NCI-H2171 (cell line): Measurements from ENCODE around the gene MAD1L1.

Source experiments
- DNase-seq: peaks from one replicate; lab custom pipeline; 2025; lab: John Stamatoyannopoulos, UW

MAD1L1 gene

GRCh38 chr7:1895664-1896515 is 336.9 kb downstream of the MAD1L1 start:
- no peak for DNase-seq

DNA sequence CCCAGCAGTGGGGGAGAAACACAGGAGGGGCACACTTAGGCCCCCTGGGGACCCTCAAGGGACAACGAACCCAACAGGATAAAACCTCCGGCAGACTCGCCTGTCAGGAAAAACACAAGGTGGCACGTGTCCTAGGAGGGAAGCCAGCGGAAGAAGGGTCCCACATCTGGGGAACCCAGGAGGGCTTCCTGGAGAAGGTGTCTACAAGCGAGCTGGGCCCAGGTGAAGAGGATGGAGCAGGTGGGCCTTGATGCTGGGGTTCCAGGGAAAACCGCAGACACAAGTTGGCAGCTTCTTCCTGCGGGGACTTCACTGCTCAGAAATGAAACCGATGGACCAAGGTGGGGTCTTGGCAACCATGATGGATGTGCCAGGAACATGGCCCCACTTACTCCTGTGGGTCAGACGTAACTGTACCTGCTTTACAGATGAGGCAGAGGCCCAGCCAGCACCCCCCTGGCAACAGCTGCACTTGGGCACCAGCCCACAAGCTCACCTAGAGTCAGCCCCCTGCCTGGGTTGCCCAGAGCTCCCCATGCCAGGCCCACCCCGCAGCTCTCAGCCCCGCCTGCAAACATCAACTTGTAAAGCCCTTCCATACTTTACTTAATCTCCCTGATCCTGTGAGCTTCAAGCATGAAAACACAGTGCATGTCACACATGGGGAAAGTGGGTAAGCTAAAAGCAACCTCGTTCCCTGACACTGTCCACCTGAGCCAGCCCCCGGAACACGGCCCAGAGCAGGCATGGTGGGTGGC is 337.7 kb downstream of the MAD1L1 start:
- no peak for DNase-seq

DNA sequence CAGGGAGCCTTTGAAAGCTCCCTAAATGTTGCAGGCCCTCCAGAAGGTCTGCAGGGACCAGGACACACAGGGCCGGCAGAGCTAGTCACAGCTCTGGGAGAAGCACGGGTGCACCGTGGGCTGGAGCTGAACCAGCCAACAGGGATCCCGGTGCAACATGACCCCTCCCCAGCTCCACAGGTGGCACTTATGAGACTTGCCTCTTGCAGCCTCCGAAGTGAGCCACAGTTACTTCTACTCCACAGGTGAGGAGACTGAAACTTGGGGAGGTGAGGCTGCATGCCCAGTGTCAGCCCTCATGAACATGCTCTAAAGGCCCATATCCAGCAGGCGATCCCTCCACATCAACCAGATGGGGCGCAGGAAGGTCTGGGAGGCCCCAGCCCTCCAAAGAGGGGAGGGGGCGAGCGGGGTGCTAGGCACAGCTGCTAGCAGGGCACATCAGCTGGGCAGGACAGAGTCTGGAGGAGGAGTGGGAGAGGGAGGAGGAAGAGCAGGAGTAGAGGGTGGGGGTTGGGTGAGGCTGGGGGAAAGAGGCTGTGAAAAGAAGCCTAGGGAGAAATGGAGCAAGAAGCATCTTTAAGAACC is 338.3 kb downstream of the MAD1L1 start:
- DNase-seq, result no peak

DNA sequence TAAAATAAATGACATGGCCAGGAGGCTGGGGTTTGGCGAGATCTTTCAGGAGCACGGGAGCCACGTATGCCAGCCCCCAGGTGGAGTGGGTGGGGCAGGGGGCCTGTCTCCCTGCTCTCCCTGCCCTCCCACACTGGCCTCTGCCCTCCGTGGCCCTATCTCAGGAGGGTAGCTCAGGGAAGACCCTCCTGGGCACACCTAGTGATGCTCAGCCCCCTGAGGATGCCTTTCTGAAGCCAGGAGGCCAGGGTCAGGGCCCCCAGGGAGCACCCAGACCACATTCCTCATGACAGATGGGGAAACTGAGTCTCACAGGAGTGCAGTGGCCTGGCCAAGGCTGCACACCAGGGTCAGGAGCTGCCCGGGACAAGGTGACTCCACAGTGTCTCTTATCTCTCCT is 339.3 kb downstream of the MAD1L1 start:
- DNase-seq, result no peak

DNA sequence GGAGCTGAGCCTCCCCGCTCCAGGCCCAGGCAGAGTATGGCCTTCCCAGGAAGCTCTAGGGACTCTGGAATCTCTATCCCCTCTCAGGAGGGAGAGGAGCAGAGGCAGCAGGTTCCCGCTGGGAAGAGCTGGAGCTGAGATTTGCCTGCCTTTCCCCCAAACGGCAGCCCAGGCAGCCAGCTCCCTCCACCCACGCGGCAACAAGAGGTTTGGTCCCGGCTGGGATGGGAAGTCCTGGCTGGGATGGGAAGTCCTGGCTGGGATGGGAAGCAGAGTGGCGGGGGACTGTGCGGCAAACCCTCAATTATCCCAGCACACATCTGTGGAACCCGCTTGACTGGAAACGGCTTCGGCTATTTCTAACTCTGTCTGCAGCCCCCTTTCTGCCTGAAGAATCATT is 339.7 kb downstream of the MAD1L1 start:
- no peak for DNase-seq

GRCh38 chr7:1892011-1892965 is 340.5 kb downstream of the MAD1L1 start:
- no peak for DNase-seq

DNA sequence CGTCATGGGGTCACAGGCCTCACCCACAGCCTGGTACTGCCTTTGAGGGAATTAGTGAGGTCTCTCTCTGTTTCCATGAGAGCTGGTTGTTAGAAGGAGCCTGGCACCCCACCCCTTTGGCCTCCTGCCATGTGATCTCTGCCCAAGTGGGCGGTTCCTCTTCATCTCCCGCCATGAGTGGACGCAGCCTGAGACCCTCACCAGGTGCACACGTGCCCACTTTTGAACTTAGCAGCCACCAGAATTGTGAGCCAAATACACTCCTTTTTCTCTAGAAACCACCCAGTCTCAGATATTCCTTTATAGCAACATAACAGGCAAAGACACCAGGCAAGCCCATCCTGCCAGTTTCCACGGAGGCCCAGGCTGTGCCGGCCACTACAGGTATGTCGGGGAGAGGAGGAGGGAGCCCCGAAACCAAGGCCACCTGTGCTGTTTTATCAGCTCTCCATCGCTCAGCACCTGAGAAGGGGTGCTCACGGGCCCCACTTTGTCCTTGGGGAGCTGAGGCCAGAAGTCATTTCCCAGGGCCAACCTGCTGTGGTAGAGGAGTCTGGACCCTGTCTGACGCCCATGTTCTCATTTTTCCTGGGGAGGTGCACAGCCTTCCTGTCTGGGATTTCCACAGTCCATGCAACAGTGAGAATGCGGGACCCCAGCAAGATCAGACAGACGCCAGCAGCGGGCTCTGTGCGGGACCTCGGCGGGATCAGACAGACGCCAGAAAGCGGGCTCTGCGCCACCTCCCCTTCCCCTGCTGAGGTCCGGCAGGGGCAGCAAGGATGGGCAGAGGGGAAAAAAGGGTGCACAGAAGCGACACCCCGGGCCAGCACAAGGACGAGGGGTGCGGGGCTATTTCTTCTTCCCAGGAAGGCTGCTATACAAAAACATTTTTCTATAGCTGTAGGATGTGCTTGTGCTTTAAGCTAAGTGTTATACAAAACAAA is 342.2 kb downstream of the MAD1L1 start:
- DNase-seq, result no peak

GRCh38 chr7:1889556-1890181 is 343.1 kb downstream of the MAD1L1 start:
- no peak for DNase-seq

DNA sequence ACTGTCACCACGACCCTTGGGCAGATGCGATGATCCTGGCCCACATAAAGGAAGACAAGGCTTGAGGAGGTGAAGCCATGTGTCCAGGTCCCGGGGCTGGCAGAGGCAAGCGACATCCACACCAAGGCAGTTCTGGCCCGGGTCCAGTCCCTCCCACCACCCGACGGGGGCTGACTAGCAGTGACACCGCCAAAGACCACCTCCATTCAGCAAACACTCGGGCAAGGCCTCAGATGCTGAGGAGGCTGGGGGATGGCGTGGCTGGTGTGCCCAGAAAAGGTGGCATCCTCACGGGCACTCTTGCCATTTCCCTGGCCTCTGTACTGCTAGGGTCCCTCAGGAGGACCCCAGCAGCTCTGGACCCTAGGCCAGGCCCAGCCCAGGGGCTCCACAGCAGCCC is 343.7 kb downstream of the MAD1L1 start:
- no peak for DNase-seq

DNA sequence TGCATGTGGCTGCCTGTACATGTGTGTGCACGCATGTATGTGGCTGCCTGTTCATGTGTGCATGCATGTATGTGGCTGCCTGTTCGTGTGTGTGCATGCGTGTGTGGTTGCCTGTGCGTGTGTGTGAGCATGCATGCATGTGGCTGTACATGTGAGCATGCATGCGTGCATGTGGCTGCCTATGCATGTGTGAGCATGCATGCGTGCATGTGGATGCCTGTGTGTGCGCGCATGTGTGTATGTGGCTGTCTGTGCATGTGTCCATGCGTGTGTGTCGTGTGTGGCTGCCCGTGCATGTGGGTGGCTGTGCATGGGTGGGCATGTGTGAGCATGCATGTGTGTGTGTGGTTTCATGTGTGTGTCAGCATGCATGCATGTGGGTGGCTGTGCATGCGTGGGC is 344.3 kb downstream of the MAD1L1 start:
- DNase-seq, result no peak

GRCh38 chr7:1887251-1887650 is 345.5 kb downstream of the MAD1L1 start:
- DNase-seq, result no peak

- DNase-seq, result no peak
These were observed 346.2 kb downstream of the MAD1L1 start for GRCh38 chr7:1886361-1887064.

GRCh38 chr7:1885465-1886226 is 347.1 kb downstream of the MAD1L1 start:
- no peak for DNase-seq

- DNase-seq, result no peak
These were observed 348.0 kb downstream of the MAD1L1 start for GRCh38 chr7:1884583-1885350.

GRCh38 chr7:1883834-1884582 is 348.7 kb downstream of the MAD1L1 start:
- DNase-seq, result no peak

DNA sequence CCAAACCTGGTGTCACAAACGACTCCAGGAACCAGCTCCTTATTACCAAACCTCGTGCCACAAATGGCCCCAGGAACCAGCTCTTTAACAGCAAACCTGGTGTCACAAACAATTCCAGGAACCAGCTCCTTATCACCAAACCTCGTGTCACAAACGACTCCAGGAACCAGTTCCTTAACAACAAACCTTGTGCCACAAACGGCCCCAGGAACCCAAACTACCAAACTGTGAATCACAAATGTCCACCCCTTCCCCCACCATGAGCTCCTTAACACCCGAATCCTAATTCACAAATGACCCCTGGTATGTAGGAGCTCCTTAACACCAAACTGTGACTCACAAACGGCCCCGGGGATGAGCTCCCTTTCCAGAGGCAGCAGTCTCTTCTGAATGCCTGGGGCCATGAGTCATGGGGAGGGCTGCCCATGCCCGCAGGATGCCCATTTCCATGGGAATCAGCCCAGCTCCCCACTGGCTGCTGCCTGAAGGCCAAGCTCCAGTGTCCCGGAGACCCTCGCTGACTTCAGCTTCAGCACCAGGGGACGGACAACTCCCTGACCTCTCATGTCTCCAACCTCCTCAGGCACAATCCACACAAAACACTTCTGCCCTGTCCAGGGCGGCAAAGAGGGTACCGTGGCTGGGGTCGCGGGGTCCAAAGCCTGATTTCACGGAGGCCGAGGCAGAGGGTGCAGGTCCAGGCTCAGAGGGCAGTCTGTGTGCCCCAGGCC is 349.5 kb downstream of the MAD1L1 start:
- no peak for DNase-seq

DNA sequence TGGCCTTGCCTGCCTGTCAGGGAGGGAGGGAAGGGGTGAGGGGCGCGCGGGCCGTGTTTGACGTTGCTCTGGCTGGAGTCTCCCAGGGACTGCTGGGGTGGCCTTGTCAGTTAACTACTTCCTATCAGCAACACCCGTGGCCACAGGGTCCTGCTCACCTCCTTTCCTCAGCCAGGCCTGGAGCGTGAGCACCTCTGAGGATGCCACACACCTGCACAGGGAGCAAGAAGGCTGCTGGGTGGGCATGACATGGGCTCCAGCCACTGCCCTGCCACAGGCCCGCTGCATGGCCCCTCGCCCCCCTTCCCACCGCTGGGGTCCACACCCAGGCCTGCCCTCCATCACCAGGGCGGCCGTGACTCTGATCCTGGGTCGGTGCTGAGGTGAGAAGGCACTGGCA is 350.3 kb downstream of the MAD1L1 start:
- DNase-seq, result no peak
